Neural cell (in vitro differentiated cells): Measurements from ENCODE around the gene SLC4A1.

Experiments used
- EZH2 ChIP-seq: fragments of 200-600, 300-800 bp; shearing (Covaris generic), sonication (generic); IDR thresholded peaks from 2 replicates; pipeline ENCODE4 v1.6.1; 2014; ENCODE audit warnings: antibody characterized with exemption, low read length, borderline replicate concordance, mild to moderate bottlenecking; ENCODE audit not compliant: insufficient read depth, poor library complexity, severe bottlenecking
- MXI1 ChIP-seq: fragments of 450-650 bp; conservative IDR thresholded peaks from 2 replicates; pipeline ENCODE4 v1.6.1; 2014; ENCODE audit warnings: antibody characterized with exemption, mild to moderate bottlenecking; ENCODE audit not compliant: poor library complexity, severe bottlenecking
- POLR2AphosphoS5 ChIP-seq: IDR thresholded peaks from 2 replicates; pipeline ENCODE4 v1.6.1; 2012
- RAD21 ChIP-seq: fragments of 450-650 bp; conservative IDR thresholded peaks from 2 replicates; pipeline ENCODE4 v1.6.1; 2014; ENCODE audit warnings: antibody characterized with exemption, mild to moderate bottlenecking, moderate library complexity
- SMC3 ChIP-seq: fragments of 450-650 bp; conservative IDR thresholded peaks from 2 replicates; pipeline ENCODE4 v1.6.1; 2014; ENCODE audit warnings: antibody characterized with exemption, mild to moderate bottlenecking, moderate library complexity; ENCODE audit not compliant: poor library complexity
- TAF1 ChIP-seq: IDR thresholded peaks from 2 replicates; pipeline ENCODE4 v1.6.1; 2012; ENCODE audit warnings: low read depth
- TF ChIP-seq, protein P1 (sequence below): fragments of 450-650 bp; IDR thresholded peaks from 2 replicates; pipeline ENCODE4 v1.5.1; 2014; ENCODE audit warnings: antibody characterized with exemption, mild to moderate bottlenecking, moderate library complexity; ENCODE audit not compliant: poor library complexity, severe bottlenecking
- TF ChIP-seq, protein P2 (sequence below): IDR thresholded peaks from 2 replicates; pipeline ENCODE4 v1.6.1; 2012; ENCODE audit warnings: borderline replicate concordance

DNA sequence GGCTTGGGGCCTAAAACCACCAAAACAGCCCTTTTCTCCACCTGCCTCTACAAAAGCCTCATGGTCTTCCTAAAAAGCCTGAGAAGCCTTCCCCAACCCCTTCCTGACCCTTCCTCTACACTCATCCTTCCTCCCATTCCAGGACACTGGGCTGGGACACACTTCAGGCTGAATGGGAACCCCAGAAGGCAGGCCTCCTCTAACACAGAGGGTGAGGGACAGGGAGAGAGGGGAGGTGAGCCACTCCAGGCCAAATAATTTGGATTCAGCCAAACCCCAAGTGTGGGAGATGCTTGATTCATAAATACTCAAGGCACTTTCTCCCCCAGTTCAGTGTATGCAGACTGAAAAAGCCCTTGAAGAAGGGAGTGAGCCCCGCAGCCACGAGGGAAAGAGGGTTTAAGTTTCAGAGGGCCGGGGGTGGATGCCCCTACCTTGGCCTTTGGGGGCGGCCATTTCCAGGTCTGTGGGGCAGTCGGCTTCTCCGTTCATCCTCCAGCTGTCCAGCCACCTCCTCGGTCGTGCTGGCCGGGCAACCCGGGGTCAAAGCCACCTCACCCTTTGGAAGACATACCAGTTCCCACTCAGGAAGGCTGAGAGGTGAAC is 50.1 kb downstream of the SLC4A1 start:
- TF ChIP-seq, protein P1, sequence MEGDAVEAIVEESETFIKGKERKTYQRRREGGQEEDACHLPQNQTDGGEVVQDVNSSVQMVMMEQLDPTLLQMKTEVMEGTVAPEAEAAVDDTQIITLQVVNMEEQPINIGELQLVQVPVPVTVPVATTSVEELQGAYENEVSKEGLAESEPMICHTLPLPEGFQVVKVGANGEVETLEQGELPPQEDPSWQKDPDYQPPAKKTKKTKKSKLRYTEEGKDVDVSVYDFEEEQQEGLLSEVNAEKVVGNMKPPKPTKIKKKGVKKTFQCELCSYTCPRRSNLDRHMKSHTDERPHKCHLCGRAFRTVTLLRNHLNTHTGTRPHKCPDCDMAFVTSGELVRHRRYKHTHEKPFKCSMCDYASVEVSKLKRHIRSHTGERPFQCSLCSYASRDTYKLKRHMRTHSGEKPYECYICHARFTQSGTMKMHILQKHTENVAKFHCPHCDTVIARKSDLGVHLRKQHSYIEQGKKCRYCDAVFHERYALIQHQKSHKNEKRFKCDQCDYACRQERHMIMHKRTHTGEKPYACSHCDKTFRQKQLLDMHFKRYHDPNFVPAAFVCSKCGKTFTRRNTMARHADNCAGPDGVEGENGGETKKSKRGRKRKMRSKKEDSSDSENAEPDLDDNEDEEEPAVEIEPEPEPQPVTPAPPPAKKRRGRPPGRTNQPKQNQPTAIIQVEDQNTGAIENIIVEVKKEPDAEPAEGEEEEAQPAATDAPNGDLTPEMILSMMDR: no peak
- TF ChIP-seq RAD21: no peak
- no peak for TF ChIP-seq MXI1
- TF ChIP-seq POLR2AphosphoS5: no peak
- TF ChIP-seq SMC3: no peak
- no peak for TF ChIP-seq TAF1
- TF ChIP-seq EZH2: no peak
- TF ChIP-seq, protein P2, sequence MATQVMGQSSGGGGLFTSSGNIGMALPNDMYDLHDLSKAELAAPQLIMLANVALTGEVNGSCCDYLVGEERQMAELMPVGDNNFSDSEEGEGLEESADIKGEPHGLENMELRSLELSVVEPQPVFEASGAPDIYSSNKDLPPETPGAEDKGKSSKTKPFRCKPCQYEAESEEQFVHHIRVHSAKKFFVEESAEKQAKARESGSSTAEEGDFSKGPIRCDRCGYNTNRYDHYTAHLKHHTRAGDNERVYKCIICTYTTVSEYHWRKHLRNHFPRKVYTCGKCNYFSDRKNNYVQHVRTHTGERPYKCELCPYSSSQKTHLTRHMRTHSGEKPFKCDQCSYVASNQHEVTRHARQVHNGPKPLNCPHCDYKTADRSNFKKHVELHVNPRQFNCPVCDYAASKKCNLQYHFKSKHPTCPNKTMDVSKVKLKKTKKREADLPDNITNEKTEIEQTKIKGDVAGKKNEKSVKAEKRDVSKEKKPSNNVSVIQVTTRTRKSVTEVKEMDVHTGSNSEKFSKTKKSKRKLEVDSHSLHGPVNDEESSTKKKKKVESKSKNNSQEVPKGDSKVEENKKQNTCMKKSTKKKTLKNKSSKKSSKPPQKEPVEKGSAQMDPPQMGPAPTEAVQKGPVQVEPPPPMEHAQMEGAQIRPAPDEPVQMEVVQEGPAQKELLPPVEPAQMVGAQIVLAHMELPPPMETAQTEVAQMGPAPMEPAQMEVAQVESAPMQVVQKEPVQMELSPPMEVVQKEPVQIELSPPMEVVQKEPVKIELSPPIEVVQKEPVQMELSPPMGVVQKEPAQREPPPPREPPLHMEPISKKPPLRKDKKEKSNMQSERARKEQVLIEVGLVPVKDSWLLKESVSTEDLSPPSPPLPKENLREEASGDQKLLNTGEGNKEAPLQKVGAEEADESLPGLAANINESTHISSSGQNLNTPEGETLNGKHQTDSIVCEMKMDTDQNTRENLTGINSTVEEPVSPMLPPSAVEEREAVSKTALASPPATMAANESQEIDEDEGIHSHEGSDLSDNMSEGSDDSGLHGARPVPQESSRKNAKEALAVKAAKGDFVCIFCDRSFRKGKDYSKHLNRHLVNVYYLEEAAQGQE: no peak
